ENCODE data around the gene RELN. TPM values are rescaled to one million over a fixed set of nuclear protein-coding genes. Genes with fewer than 3 reads are reported as not detected.

Gene RELN
- polyA plus RNA-seq, 1 donor (not counting 4 experiments of a cell fraction or from before 2014, with no cell fraction given) = not detected

GRCh38 chr7:104023100-104023499, 33.6 kb upstream of the RELN start:
- Histone ChIP-seq H3K9me1 (ENCODE audit: control insufficient read depth, extremely low read depth, insufficient read depth, low read length) (no peaks in the 10 kb centered on the region), H3K9me3 (ENCODE audit: control insufficient read depth, low read depth, low read length) (no peaks in the 10 kb centered on the region), H3K4me1 (ENCODE audit: control insufficient read depth, extremely low read depth, insufficient read depth, low read length) (no peaks in the 10 kb centered on the region), H3K9ac (ENCODE audit: control insufficient read depth, extremely low read depth, insufficient read depth, low read length) (no peak overlapping the region), H3K27ac (ENCODE audit: control insufficient read depth, insufficient read depth, low read length) (no peak overlapping the region), H3K4me2 (ENCODE audit: control insufficient read depth, extremely low read depth, insufficient read depth, low read depth, low read length) (no peak overlapping the region), H2AFZ (ENCODE audit: control insufficient read depth, low read length) (no peak overlapping the region), H3K27me3 (ENCODE audit: control insufficient read depth, extremely low read depth, insufficient read depth, low read length) (no peaks in the 10 kb centered on the region), H3K36me3 (ENCODE audit: control insufficient read depth in 2 of 2, extremely low read depth in 1 of 2, insufficient read depth in 2 of 2, low read length in 2 of 2) (no peaks in the 10 kb centered on the region), H3K79me2 (ENCODE audit: control insufficient read depth, insufficient read depth, low read length) (no peaks in the 10 kb centered on the region), H3K4me3 (ENCODE audit: control insufficient read depth in 2 of 3, extremely low read depth in 1 of 3, insufficient read depth in 2 of 3, low read depth in 1 of 3, low read length in 3 of 3) (no peak overlapping the region), H4K20me1 (ENCODE audit: control insufficient read depth, extremely low read depth, insufficient read depth, low read length) (no peaks in the 10 kb centered on the region)
- DNase-seq (ENCODE audit: low read depth, low spot score) (no peak), FAIRE-seq (no peak)
- dilution Hi-C loops (cut with MboI; ENCODE audit: extremely low pct_ligation_motif_present, low sequenced_read_pairs) = no loop called here
- TF ChIP-seq EZH2 (IDR thresholded peaks at IDR 0.05; ENCODE audit: low read length) = no peak
- no peak for TF ChIP-seq CTCF (optimal IDR thresholded peaks at IDR 0.05 in 1 of 3, IDR thresholded peaks at IDR 0.05 in 1 of 3, conservative IDR thresholded peaks at IDR 0.05 in 1 of 3; ENCODE audit: extremely low read depth in 1 of 3, insufficient read depth in 2 of 3, low read length in 3 of 3)

GRCh38 chr7:104018425-104018824, 29.0 kb upstream of the RELN start:
- dilution Hi-C loops (cut with MboI; ENCODE audit: extremely low pct_ligation_motif_present, low sequenced_read_pairs) = no loop called here

More at GRCh38 chr7:104018425-104018824, 29.0 kb upstream of the RELN start:
- no peak overlapping the region for H3K9ac ChIP-seq (ENCODE audit: control insufficient read depth, extremely low read depth, insufficient read depth, low read length)
- no peaks in the 10 kb centered on the region for H3K27me3 ChIP-seq (ENCODE audit: control insufficient read depth, extremely low read depth, insufficient read depth, low read length)
- H4K20me1 ChIP-seq (ENCODE audit: control insufficient read depth, extremely low read depth, insufficient read depth, low read length) = no peaks in the 10 kb centered on the region
- H3K4me2 ChIP-seq (ENCODE audit: control insufficient read depth, extremely low read depth, insufficient read depth, low read depth, low read length) = no peak overlapping the region
- H3K9me1 ChIP-seq (ENCODE audit: control insufficient read depth, extremely low read depth, insufficient read depth, low read length) = no peaks in the 10 kb centered on the region
- no peaks in the 10 kb centered on the region for H3K9me3 ChIP-seq (ENCODE audit: control insufficient read depth, low read depth, low read length)
- no peak overlapping the region for H2AFZ ChIP-seq (ENCODE audit: control insufficient read depth, low read length)
- DNase-seq (ENCODE audit: low read depth, low spot score) (no peak), FAIRE-seq (no peak)
- H3K4me1 ChIP-seq (ENCODE audit: control insufficient read depth, extremely low read depth, insufficient read depth, low read length) = no peaks in the 10 kb centered on the region
- no peak overlapping the region for H3K4me3 ChIP-seq (ENCODE audit: control insufficient read depth in 2 of 3, extremely low read depth in 1 of 3, insufficient read depth in 2 of 3, low read depth in 1 of 3, low read length in 3 of 3)
- H3K36me3 ChIP-seq (ENCODE audit: control insufficient read depth in 2 of 2, extremely low read depth in 1 of 2, insufficient read depth in 2 of 2, low read length in 2 of 2) = no peaks in the 10 kb centered on the region
- TF ChIP-seq CTCF (optimal IDR thresholded peaks at IDR 0.05 in 1 of 3, IDR thresholded peaks at IDR 0.05 in 1 of 3, conservative IDR thresholded peaks at IDR 0.05 in 1 of 3; ENCODE audit: extremely low read depth in 1 of 3, insufficient read depth in 2 of 3, low read length in 3 of 3) (no peak), EZH2 (IDR thresholded peaks at IDR 0.05; ENCODE audit: low read length) (no peak)
- no peaks in the 10 kb centered on the region for H3K79me2 ChIP-seq (ENCODE audit: control insufficient read depth, insufficient read depth, low read length)
- H3K27ac ChIP-seq (ENCODE audit: control insufficient read depth, insufficient read depth, low read length) = no peak overlapping the region

Data from keratinocyte (primary cell).